ENCODE data around the gene PPIL1.

PPIL1 gene

GRCh38 chr6:36874443-36875249, at the start of gene PPIL1:
TSS of gene PPIL1 (minus strand) at chr6:36874803. CDS start at chr6:36874772, 31 bp downstream.
- Mint-ChIP-seq H3K9me3 (no peaks in the 10 kb centered on the region), H3K4me1 (peaks cover 26% of the 10 kb centered on the region), H3K36me3 (ENCODE audit: low read depth) (peaks cover 15% of the 10 kb centered on the region), H3K4me3 (peak within 1 kb of the TSS; percentile 93 to 96 (median 96)), H3K27me3 (ENCODE audit: low read depth) (no peaks in the 10 kb centered on the region), H3K27ac (peak within 1 kb of the TSS; percentile 99 to 100 (median 100))
- no peak for TF ChIP-seq CTCF (IDR thresholded peaks at IDR 0.05; ENCODE audit: unreplicated experiment in 3 of 3)

GRCh38 chr6:36924131-36924530, 49.5 kb upstream of the PPIL1 start:
- TF ChIP-seq CTCF (IDR thresholded peaks at IDR 0.05; ENCODE audit: unreplicated experiment in 3 of 3), result no peak
- peak overlapping the region; percentile 29 to 80 (median 34) for H3K27ac Mint-ChIP-seq
- peaks cover 22% of the 10 kb centered on the region for H3K36me3 Mint-ChIP-seq (ENCODE audit: low read depth)
- H3K27me3 Mint-ChIP-seq (ENCODE audit: low read depth), result no peaks in the 10 kb centered on the region
- no peaks in the 10 kb centered on the region for H3K9me3 Mint-ChIP-seq
- H3K4me3 Mint-ChIP-seq, result no peak overlapping the region
- H3K4me1 Mint-ChIP-seq, result peaks cover 47% of the 10 kb centered on the region

GRCh38 chr6:36920546-36920945, 45.9 kb upstream of the PPIL1 start:
- Mint-ChIP-seq H3K4me1 (peaks cover 27% of the 10 kb centered on the region), H3K27me3 (ENCODE audit: low read depth) (no peaks in the 10 kb centered on the region), H3K4me3 (no peak overlapping the region), H3K27ac (no peak overlapping the region), H3K36me3 (ENCODE audit: low read depth) (peaks cover 29% of the 10 kb centered on the region), H3K9me3 (no peaks in the 10 kb centered on the region)
- no peak for TF ChIP-seq CTCF (IDR thresholded peaks at IDR 0.05; ENCODE audit: unreplicated experiment in 3 of 3)

- H3K27me3 Mint-ChIP-seq (ENCODE audit: low read depth), result no peaks in the 10 kb centered on the region
- peaks cover 32% of the 10 kb centered on the region for H3K36me3 Mint-ChIP-seq (ENCODE audit: low read depth)
- no peak for TF ChIP-seq CTCF (IDR thresholded peaks at IDR 0.05; ENCODE audit: unreplicated experiment in 3 of 3)
- H3K9me3 Mint-ChIP-seq, result no peaks in the 10 kb centered on the region
- H3K4me1 Mint-ChIP-seq, result peaks cover 22% of the 10 kb centered on the region
- no peak overlapping the region for H3K27ac Mint-ChIP-seq
- H3K4me3 Mint-ChIP-seq, result no peak overlapping the region
Observed at GRCh38 chr6:36920049-36920448, 45.4 kb upstream of the PPIL1 start.

- Mint-ChIP-seq H3K9me3 (no peaks in the 10 kb centered on the region), H3K4me1 (peaks cover 13% of the 10 kb centered on the region), H3K27ac (peak overlapping the region in 2 of 3 experiments; percentile 83 to 87), H3K36me3 (ENCODE audit: low read depth) (peaks cover 36% of the 10 kb centered on the region), H3K4me3 (no peak overlapping the region), H3K27me3 (ENCODE audit: low read depth) (no peaks in the 10 kb centered on the region)
- TF ChIP-seq CTCF (IDR thresholded peaks at IDR 0.05; ENCODE audit: unreplicated experiment in 3 of 3), result no peak
Observed at GRCh38 chr6:36917541-36918193, 43.1 kb upstream of the PPIL1 start.

All from nephron (organoid).